Peyer's patch (tissue), 4 donors: ENCODE results near the gene GPAT3. TPM values are rescaled to one million over a fixed set of nuclear protein-coding genes. Genes with fewer than 3 reads are reported as not detected.
A peak's percentile ranks its signal among the peaks of the same experiment; 100 is the strongest.

ENCODE experiments used
- DNase-seq, 3 donors: peaks; one replicate each; pipeline ENCODE4 v3.0.0-alpha.2; 2017 to 2019
- H3K27ac ChIP-seq, 4 donors: fragments of 200-600 bp; sonication (generic); one replicate each; pipeline ENCODE4 v1.5.1; 2016 to 2019
- H3K27me3 ChIP-seq, 2 donors: fragments of 200-600 bp; sonication (generic); one replicate each; pipeline ENCODE4 v1.5.1; 2019
- H3K36me3 ChIP-seq, 3 donors: fragments of 200-600 bp; sonication (generic); one replicate each; pipeline ENCODE4 v1.5.1; 2016 to 2019
- H3K4me1 ChIP-seq, 4 donors: fragments of 200-600 bp; sonication (generic); one replicate each; pipeline ENCODE4 v1.5.1; 2016 to 2019
- H3K4me3 ChIP-seq, 4 donors: fragments of 200-600 bp; sonication (generic); 1 replicate in 3 of 4; 2 replicates in 1 of 4; pipeline ENCODE4 v1.5.1; 2016 to 2019; ENCODE audit warnings: mild to moderate bottlenecking in 1 of 4
- H3K9me3 ChIP-seq, 4 donors: fragments of 200-600 bp; sonication (generic); one replicate each; pipeline ENCODE4 v1.5.1; 2016 to 2019; ENCODE audit warnings: mild to moderate bottlenecking in 1 of 4
- POLR2A ChIP-seq, 2 donors: fragments of 450-650 bp; IDR thresholded peaks; one replicate each; pipeline ENCODE4 v1.5.1; 2017; ENCODE audit warnings: antibody characterized with exemption in 2 of 2, mild to moderate bottlenecking in 2 of 2, moderate library complexity in 2 of 2
- total RNA-seq, 4 donors: library from RNA; depleted of rRNA; stranded (reverse); fragments of >200 nt; gene quantifications; one replicate each; pipeline ENCODE4 v1.1.0, GENCODE V29; 2016
- TF ChIP-seq, protein P1 (sequence below), 6 experiments: fragments of 450-650 bp in 4 of 6; fragments of 200-600 bp in 2 of 6; sonication (generic) in 1 of 6; IDR thresholded peaks; one replicate each; pipeline ENCODE4 v1.5.1; 2017 to 2019; ENCODE audit warnings: antibody characterized with exemption in 6 of 6, mild to moderate bottlenecking in 3 of 6, moderate library complexity in 1 of 6

GPAT3 gene
- total RNA-seq, 4 donors from 2014 or later, result 7.4 to 86.0 (median 51.8) TPM

DNA sequence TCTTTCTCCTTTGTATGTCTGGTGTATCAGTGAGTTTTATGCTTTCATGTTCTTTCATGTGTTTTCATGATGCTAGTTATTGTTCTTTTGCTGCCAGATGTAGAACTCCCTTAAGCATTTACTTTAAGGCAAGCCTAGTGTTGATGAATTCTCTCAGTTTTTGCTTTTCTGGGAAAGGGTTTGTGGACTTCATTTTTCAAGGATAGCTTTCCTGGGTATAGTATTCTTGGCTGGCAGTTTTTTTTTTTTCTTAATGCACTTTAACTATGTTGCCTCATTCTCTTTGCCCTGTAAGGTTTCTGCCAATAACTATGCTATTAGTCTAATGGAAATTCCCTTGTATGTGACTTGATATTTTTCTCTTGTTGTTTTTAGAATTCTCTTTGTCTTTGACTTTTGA lies 77.1 kb downstream of the GPAT3 start:
- no peak for TF ChIP-seq POLR2A (IDR thresholded peaks at IDR 0.05)
- TF ChIP-seq, protein P1, sequence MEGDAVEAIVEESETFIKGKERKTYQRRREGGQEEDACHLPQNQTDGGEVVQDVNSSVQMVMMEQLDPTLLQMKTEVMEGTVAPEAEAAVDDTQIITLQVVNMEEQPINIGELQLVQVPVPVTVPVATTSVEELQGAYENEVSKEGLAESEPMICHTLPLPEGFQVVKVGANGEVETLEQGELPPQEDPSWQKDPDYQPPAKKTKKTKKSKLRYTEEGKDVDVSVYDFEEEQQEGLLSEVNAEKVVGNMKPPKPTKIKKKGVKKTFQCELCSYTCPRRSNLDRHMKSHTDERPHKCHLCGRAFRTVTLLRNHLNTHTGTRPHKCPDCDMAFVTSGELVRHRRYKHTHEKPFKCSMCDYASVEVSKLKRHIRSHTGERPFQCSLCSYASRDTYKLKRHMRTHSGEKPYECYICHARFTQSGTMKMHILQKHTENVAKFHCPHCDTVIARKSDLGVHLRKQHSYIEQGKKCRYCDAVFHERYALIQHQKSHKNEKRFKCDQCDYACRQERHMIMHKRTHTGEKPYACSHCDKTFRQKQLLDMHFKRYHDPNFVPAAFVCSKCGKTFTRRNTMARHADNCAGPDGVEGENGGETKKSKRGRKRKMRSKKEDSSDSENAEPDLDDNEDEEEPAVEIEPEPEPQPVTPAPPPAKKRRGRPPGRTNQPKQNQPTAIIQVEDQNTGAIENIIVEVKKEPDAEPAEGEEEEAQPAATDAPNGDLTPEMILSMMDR (IDR thresholded peaks at IDR 0.05), result no peak
- Histone ChIP-seq H3K27me3 (no peaks in the 10 kb centered on the region), H3K27ac (no peak overlapping the region), H3K4me3 (no peak overlapping the region), H3K36me3 (no peaks in the 10 kb centered on the region), H3K9me3 (peaks cover 0 to 12% (median 0%) of the 10 kb centered on the region in 4 donors), H3K4me1 (peaks cover 0 to 5% (median 0%) of the 10 kb centered on the region in 4 donors)
- no peak for DNase-seq

DNA sequence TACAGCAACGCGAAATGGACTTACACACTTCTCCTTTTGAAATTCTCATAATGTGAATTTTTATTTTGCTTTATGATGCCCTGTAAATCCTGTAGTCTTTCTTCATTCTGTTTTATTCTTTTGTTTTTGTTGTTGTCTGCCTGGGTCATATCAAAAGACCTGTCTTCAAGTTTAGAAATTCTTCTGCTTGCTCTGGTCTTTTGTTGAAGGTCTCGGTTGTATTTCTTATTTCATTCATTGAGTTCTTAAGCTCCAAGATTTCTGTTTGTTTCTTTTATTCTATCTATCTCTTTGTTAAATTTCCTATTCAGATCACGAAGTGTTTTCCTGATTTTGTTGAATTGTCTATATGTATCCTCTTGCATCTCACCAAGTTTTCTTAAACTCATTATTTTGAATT lies 78.1 kb downstream of the GPAT3 start:
- Histone ChIP-seq H3K4me1 (peaks cover 0 to 14% (median 0%) of the 10 kb centered on the region in 4 donors), H3K9me3 (peaks cover 0 to 12% (median 0%) of the 10 kb centered on the region in 4 donors), H3K4me3 (no peak overlapping the region), H3K36me3 (no peaks in the 10 kb centered on the region), H3K27ac (no peak overlapping the region), H3K27me3 (no peaks in the 10 kb centered on the region)
- TF ChIP-seq, protein P1 (IDR thresholded peaks at IDR 0.05), result no peak
- no peak for TF ChIP-seq POLR2A (IDR thresholded peaks at IDR 0.05)
- no peak for DNase-seq

DNA sequence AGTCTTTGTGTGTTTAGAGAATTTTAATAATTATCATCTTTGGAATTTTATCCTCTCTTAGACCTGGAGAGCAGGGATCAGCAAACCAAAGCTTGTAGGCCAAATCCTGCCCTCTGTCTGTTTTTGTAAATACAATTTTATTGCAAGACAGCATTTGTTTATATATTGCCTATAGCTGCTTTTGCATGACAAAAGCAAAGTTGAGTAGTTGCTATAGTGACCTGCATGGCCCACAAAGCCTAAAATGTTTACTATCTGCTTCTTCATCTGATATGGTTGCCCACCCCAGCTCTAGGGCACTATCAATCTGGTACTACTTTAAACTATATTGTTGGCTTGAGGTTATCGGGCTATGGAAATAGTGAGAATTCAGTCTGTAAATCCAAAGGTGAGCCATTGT lies 80.3 kb downstream of the GPAT3 start:
- Histone ChIP-seq H3K27ac (no peak overlapping the region), H3K9me3 (peaks cover 0 to 12% (median under 1%) of the 10 kb centered on the region in 4 donors), H3K36me3 (no peaks in the 10 kb centered on the region), H3K27me3 (no peaks in the 10 kb centered on the region), H3K4me3 (no peak overlapping the region), H3K4me1 (peaks cover 0 to 22% (median 0%) of the 10 kb centered on the region in 4 donors)
- DNase-seq, result no peak
- TF ChIP-seq POLR2A (IDR thresholded peaks at IDR 0.05), result no peak
- TF ChIP-seq, protein P1 (IDR thresholded peaks at IDR 0.05), result no peak

DNA sequence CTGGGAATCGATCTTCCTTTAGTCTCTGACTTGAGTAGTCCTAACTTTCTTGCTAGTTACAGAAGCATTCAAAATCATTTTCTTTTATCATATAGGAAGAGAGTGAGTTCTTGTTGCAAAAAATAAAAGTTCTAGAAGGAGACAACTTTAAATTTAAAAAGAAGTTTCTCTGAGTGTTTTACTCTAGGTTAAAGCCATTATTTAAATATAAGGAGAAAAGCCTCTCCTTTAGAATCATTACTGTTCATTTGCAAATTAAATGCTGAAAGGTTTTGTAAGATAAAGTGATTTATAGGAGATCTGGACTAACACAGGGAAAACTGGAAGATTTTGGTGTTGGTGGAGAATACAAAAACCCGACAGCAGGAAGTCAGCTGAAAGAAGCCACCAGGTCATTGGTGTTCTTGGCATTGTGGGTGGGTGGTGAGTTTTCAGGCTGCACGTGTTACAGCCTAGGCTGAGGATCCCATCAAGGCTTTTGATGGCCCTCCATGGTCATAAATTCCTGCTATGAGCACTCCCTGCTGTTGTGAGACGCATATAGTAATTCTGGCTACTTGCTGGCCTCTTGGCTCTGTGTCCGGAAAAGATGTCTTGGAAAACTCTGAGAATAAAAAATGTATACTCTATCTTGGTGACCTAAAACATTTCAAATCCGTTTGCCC lies 81.6 kb downstream of the GPAT3 start:
- Histone ChIP-seq H3K36me3 (no peaks in the 10 kb centered on the region), H3K4me3 (no peak overlapping the region), H3K4me1 (peaks cover 0 to 22% (median 0%) of the 10 kb centered on the region in 4 donors), H3K27ac (peak overlapping the region in 1 of 4 donors; percentile 37), H3K9me3 (peaks cover 0 to 21% (median 5%) of the 10 kb centered on the region in 4 donors), H3K27me3 (no peaks in the 10 kb centered on the region)
- DNase-seq, result no peak
- TF ChIP-seq, protein P1 (IDR thresholded peaks at IDR 0.05), result no peak
- TF ChIP-seq POLR2A (IDR thresholded peaks at IDR 0.05), result no peak

DNA sequence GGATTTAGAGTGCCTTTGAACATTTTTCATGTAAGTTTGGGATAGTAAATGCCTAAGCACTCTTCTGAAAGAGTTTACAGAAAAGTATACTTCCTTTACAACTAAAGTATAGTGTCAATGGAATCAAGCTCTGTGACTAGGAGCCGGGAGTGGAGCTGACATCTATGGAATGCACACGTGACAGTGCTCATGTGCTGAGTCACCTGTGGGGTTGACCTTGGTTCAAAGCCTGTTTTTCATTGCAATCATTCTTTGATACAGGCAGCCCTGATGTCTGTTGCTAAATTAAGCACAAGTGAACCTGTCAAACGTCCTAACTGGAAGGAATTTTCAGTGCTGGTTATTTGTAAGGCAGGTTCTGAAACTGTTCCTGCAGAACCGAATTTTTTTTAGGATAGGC lies 82.5 kb downstream of the GPAT3 start:
- Histone ChIP-seq H3K4me3 (no peak overlapping the region), H3K4me1 (peaks cover 0 to 22% (median 0%) of the 10 kb centered on the region in 4 donors), H3K27me3 (no peaks in the 10 kb centered on the region), H3K27ac (peak overlapping the region in 3 of 4 donors; percentile 18 to 64 (median 63)), H3K9me3 (peaks cover 0 to 18% (median 7%) of the 10 kb centered on the region in 4 donors), H3K36me3 (no peaks in the 10 kb centered on the region)
- TF ChIP-seq, protein P1 (IDR thresholded peaks at IDR 0.05), result no peak
- no peak for TF ChIP-seq POLR2A (IDR thresholded peaks at IDR 0.05)
- DNase-seq, result peak in 2 of 3 donors; percentile 60 to 79
